GM19240 (cell line): Measurements from ENCODE around the gene DSG1.
"Not testable (repeated sequence)": the region's sequence is repeated elsewhere in the genome, so short reads cannot be mapped to it uniquely, and the experiment has no call there.

ENCODE experiments used
- DNase-seq: peaks from one replicate; pipeline ENCODE4 v3.0.0; 2011; ENCODE audit warnings: low spot score; ENCODE audit not compliant: insufficient read length

DSG1 gene

DNA sequence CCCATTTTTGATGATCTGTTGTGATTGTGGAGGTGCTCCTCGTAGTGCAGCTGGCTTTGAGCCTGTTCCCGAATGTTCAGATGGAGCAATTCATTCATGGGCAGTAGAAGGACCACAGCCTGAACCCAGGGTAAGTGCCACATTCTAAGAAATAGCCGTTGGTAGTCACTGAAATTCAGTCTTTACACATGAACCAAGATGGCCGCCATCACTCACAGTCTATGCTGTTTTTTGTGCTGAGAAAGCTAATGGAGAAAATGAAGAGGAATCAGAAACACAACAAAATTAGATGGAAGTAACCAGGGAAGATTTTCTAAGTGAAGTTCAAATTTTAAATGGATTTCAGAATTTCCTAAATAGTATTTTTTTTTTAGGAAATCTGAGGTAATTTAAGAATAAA is 25.5 kb downstream of the DSG1 start:
- DNase-seq, result no peak

DNA sequence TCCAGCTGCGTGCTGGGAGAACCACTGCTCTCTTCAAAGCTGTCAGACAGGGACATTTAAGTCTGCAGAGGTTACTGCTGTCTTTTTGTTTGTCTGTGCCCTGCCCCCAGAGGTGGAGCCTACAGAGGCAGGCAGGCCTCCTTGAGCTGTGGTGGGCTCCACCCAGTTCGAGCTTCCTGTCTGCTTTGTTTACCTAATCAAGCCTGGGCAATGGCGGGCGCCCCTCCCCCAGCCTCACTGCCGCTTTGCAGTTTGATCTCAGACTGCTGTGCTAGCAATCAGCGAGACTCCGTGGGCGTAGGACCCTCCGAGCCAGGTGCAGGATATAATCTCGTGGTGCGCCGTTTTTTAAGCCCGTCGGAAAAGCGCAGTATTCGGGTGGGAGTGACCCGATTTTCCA is 35.4 kb downstream of the DSG1 start:
- DNase-seq, result not testable (repeated sequence)

GRCh38 chr18:31354990-31355389 is 37.0 kb downstream of the DSG1 start:
- DNase-seq, result no peak

DNA sequence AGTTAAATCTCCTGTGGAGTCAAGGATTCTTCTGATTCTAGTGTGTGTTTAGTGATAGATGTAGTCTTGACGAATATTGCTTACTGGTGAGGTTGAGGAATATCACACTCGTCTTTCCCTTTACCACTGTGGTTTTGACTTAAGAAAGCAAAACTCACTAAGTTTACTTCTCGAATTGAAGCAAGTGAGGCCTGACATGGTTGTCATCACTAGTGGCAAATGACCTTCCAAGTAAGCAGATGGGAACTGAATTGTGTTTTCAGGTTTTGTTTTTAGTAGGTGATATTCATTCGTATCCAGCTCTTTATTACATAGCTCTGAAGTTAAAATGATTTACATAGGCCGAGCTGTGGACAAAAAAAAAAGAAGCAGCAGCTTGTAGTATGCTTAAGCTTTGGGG is 38.1 kb downstream of the DSG1 start:
- no peak for DNase-seq

DNA sequence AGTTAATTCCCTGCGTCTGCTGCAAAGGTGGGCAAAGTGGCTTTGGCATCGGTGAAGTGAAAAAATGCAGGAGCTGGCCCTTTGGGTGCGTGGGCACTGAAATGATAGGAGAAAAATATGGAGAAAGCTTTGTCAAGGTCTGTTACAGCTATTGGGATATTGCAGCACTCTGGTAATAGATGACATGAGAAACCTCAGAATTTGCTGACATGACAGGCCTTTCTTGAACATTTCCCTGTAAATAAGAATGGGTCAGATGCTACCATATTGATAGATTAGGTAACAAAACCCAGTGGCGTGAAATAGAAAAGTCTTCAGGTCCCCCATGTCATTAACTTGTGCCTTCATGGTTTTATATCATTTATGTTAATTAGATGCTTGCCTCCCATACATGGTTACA is 46.2 kb downstream of the DSG1 start:
- DNase-seq, result no peak

DNA sequence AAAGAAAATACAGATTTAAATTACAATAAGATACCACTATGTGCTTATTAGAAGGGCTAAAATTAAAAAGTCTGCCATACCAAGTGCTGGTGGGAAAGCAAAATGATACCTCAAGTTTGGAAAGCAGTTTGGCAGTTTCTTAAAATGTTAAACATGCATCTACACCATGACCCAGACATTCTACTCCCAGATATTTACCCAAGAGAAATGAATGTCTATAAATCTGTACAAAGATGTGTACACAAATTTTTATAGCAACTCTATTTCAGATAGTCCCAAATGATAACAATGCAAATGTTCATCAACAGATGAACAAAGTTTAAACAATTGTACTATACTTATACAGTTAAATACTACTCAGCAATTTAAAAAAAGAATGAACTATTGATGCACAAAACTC is 51.5 kb downstream of the DSG1 start:
- no peak for DNase-seq

GRCh38 chr18:31371989-31372388 is 54.0 kb downstream of the DSG1 start:
- DNase-seq, result no peak

GRCh38 chr18:31373641-31374040 is 55.7 kb downstream of the DSG1 start:
- no peak for DNase-seq

DNA sequence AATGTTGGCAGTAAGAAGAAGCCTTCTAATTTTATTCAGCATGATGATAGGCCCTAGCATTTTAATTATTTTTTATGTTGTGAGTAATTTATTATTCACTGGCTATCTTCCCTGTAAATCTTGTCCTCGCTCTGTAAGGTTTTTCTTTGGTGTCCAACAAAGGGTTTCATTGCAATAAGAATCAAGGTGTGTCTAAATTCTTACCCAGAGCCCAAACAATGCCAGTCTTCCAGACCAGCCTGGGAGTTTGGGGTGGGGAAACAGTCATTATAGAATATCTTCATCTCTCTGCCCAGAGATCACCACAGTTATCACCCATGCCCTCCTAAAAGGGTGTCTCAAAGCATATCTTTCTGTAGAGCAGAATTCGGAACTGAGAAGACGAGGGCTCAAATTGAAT is 58.5 kb downstream of the DSG1 start, which contains the start of gene DSG4:
DSG4 (plus strand) TSS at position 301 of the 400 bp plus-strand sequence. CDS start 135 bp downstream, outside the sequence.
- no peak for DNase-seq

DNA sequence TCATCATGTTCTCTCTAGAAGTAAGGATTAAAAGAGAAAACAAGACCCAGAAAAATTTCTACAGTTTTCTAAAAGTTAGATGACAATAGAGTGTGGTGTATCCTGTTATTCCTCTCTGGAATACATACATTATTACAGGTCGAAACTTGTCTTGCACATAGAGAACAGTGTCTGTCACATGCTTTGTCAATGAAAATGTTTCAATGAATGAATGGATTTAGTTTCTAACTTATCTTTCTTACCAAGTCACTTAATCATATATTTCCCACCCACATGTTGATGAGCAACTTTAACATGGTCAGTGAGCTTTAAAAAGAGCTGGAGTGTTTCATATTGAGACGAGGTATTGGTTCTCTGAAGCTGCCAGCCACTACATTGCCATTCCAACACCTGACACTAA is 63.0 kb downstream of the DSG1 start:
- DNase-seq, result no peak

DNA sequence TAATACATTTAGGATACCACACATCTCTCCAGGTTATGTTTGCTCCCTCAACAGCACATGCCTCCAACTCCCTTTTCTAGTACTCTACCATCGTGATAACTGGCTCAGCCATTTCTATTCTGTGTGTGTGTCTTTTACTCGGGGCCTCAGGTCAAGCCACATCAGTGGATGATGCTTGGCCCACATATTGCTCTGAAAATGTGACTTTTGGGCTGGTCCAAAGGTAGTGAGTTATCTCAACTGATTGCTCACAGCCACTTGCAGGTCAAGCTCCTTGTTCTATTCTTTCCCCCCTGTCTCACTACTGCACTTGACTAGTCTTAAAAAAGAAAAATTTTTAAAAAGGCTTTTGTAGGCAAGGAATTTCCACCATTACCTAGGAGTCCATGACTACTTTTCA is 64.1 kb downstream of the DSG1 start:
- no peak for DNase-seq

DNA sequence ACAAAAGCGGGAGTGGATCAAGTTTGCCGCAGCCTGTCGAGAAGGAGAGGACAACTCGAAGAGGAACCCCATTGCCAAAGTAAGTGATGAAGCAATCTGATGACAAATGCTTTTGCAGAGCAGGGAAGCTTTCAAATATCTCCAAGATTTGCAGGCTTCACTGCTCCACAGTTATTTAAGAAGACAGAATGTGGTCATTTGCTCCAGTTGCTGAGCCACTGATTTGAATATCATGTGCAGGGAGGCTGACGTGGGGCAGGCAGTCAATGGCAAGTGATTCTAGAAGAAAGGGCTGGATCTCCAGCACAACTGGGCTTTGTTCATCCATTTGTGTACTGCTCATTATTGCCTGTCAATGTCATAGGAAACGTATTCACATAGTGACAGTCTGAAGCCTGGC is 68.8 kb downstream of the DSG1 start:
- no peak for DNase-seq

GRCh38 chr18:31393286-31393685 is 75.3 kb downstream of the DSG1 start:
- no peak for DNase-seq

DNA sequence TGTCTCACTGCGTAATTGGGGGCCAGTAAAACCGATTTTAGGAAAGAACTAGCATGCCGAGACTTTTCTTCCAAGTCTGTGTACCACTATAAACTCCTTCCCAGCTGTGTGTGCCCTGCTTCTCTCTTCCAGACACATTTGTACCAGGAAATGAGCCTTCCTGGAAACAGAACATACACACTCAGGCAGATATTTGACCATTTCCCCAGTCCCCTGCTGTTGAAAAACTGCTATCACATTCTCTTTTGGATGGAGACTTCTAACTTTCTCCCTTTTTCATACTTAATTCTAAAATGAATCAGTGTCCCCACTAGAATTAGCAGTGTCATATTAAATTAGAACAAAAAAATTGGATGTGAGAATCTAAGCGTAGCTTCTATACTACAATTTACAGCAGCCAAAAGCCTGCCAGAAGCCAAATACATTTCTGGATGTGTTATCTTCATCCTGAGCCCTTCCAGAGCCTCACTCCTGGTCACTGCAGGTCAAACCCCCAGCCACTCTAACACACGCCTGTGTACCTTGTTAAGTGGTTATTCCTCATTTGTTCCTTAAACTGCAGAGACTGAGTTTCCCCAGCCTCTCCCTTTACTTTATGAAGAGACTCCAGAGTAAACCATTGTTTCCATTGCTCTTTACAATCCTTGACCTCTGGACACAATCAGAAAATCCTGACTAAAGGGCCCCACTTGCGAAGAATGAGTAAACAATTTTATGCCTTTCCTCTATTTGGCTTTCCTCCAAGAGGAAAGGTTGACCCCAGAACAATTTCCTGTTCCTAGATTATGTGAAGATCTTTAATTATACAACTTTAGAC is 79.0 kb downstream of the DSG1 start:
- DNase-seq, result no peak

DNA sequence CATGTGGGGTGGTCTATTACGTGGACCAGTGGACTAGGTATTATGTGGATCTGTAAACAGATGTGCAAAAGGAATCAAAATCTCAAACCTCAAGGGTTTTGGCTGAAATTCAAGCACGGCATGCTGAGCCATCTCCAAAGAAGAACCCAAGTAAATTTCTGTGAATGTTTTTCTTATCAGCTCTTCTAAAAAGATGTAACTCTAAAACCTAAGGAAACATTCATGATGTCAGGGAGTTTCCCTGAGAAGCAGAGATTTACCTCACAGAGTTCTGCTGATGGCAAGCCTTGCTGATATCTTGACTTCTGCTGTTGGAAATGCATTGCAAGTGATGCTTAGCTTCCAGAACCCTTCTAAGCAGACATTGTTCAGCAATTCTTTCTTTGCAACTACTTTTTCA is 80.2 kb downstream of the DSG1 start:
- DNase-seq, result no peak

GRCh38 chr18:31399306-31400032 is 81.5 kb downstream of the DSG1 start:
- no peak for DNase-seq

GRCh38 chr18:31401156-31402025 is 83.4 kb downstream of the DSG1 start:
- no peak for DNase-seq

DNA sequence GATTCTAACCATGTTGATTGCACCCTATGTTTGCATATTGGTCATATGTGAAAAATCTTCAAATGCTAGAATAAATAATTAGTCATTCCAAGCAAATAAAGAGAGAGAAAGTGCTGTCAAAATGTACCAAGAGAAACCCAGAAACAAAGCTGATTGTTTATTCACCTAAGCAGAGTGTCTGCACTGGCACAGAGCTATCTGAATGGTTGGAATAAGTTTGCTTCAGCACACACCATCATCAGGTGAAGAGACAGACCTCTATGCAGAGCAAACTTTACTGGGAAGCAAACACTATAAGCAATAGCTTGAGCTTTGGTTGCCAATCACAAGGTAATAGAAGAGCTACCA is 84.0 kb downstream of the DSG1 start:
- DNase-seq, result no peak

DNA sequence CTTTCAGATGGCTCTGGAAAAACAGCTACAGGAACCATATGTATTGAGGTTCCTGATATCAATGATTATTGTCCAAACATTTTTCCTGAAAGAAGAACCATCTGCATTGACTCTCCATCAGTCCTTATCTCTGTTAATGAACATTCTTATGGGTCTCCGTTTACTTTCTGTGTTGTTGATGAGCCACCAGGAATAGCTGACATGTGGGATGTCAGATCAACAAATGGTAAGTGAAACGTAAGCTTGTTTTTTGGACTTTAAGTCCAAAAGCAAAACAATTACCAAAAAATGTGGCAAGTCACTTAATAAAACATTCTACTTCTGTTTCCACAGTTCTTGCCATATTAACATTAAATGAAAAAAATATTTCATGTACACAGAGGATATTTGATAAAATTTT is 85.4 kb downstream of the DSG1 start:
- DNase-seq, result no peak
